Measurements from ENCODE around the gene MAST3. TPM values are rescaled to one million over a fixed set of nuclear protein-coding genes. Genes with fewer than 3 reads are reported as not detected.
"Not testable (repeated sequence)": the region's sequence is repeated elsewhere in the genome, so short reads cannot be mapped to it uniquely, and the experiment has no call there.

MAST3 gene
- total RNA-seq, 1 donor from 2014 or later = 4.6 TPM

GRCh38 chr19:18100710-18101109, 3.1 kb downstream of the MAST3 start:
- H3K9me3 ChIP-seq (replicated peaks) = no peaks in the 10 kb centered on the region
- no peak for DNase-seq
- no peak overlapping the region for H3K4me3 ChIP-seq
- H3K36me3 ChIP-seq = no peaks in the 10 kb centered on the region
- H3K4me1 ChIP-seq = peaks cover 26% of the 10 kb centered on the region
- peaks cover 85% of the 10 kb centered on the region for H3K27me3 ChIP-seq (ENCODE audit: low read depth)
- intact Hi-C loops (cut with micrococcal nuclease) = no loop called here
- TF ChIP-seq CTCF (IDR thresholded peaks at IDR 0.05; ENCODE audit: borderline replicate concordance) = no peak
- H3K27ac ChIP-seq (replicated peaks) = no peak overlapping the region

- no peak for TF ChIP-seq CTCF (IDR thresholded peaks at IDR 0.05; ENCODE audit: borderline replicate concordance)
- H3K4me1 ChIP-seq = peaks cover 26% of the 10 kb centered on the region
- H3K27me3 ChIP-seq (ENCODE audit: low read depth) = peaks cover 84% of the 10 kb centered on the region
- H3K36me3 ChIP-seq = no peaks in the 10 kb centered on the region
- H3K9me3 ChIP-seq (replicated peaks) = no peaks in the 10 kb centered on the region
- DNase-seq = no peak
- intact Hi-C loops (cut with micrococcal nuclease) = no loop called here
- H3K4me3 ChIP-seq = no peak overlapping the region
- H3K27ac ChIP-seq (replicated peaks) = no peak overlapping the region
Measured at GRCh38 chr19:18101268-18101667, 3.7 kb downstream of the MAST3 start.

GRCh38 chr19:18102916-18103542, 5.5 kb downstream of the MAST3 start:
- H3K36me3 ChIP-seq = no peaks in the 10 kb centered on the region
- H3K9me3 ChIP-seq (replicated peaks) = no peaks in the 10 kb centered on the region
- intact Hi-C loops (cut with micrococcal nuclease) = no loop called here
- H3K4me1 ChIP-seq = peaks cover 21% of the 10 kb centered on the region
- H3K27ac ChIP-seq (replicated peaks) = no peak overlapping the region
- DNase-seq = no peak
- TF ChIP-seq CTCF (IDR thresholded peaks at IDR 0.05; ENCODE audit: borderline replicate concordance) = no peak
- H3K27me3 ChIP-seq (ENCODE audit: low read depth) = peaks cover 79% of the 10 kb centered on the region
- no peak overlapping the region for H3K4me3 ChIP-seq

GRCh38 chr19:18104793-18105131, 7.2 kb downstream of the MAST3 start:
- TF ChIP-seq CTCF (IDR thresholded peaks at IDR 0.05; ENCODE audit: borderline replicate concordance) = no peak
- no peak for DNase-seq
- peaks cover 67% of the 10 kb centered on the region for H3K27me3 ChIP-seq (ENCODE audit: low read depth)
- peaks cover 14% of the 10 kb centered on the region for H3K4me1 ChIP-seq
- intact Hi-C loops (cut with micrococcal nuclease) = no loop called here
- H3K36me3 ChIP-seq = no peaks in the 10 kb centered on the region
- no peaks in the 10 kb centered on the region for H3K9me3 ChIP-seq (replicated peaks)
- H3K4me3 ChIP-seq = peak overlapping the region; percentile 63
- peak overlapping the region; percentile 52 for H3K27ac ChIP-seq (replicated peaks)

GRCh38 chr19:18105259-18105658, 7.7 kb downstream of the MAST3 start:
- H3K36me3 ChIP-seq; DNase-seq; H3K4me3 ChIP-seq; intact Hi-C loops (cut with micrococcal nuclease); H3K9me3 ChIP-seq (replicated peaks); H3K27ac ChIP-seq (replicated peaks): not testable (repeated sequence)
- Histone ChIP-seq H3K4me1 (peaks cover 19% of the 10 kb centered on the region), H3K27me3 (ENCODE audit: low read depth) (peaks cover 67% of the 10 kb centered on the region)

- no peak overlapping the region for H3K4me3 ChIP-seq
- H3K4me1 ChIP-seq = peaks cover 26% of the 10 kb centered on the region
- peaks cover 61% of the 10 kb centered on the region for H3K27me3 ChIP-seq (ENCODE audit: low read depth)
- intact Hi-C loops (cut with micrococcal nuclease) = no loop called here
- no peak overlapping the region for H3K27ac ChIP-seq (replicated peaks)
- no peaks in the 10 kb centered on the region for H3K36me3 ChIP-seq
- TF ChIP-seq CTCF (IDR thresholded peaks at IDR 0.05; ENCODE audit: borderline replicate concordance) = no peak
- no peak for DNase-seq
- H3K9me3 ChIP-seq (replicated peaks) = no peaks in the 10 kb centered on the region
Measured at GRCh38 chr19:18107235-18107634, 9.7 kb downstream of the MAST3 start.

Data from left ventricle myocardium inferior (tissue), 1 donor.